ENCODE measurements around the gene VRK2.

DNA sequence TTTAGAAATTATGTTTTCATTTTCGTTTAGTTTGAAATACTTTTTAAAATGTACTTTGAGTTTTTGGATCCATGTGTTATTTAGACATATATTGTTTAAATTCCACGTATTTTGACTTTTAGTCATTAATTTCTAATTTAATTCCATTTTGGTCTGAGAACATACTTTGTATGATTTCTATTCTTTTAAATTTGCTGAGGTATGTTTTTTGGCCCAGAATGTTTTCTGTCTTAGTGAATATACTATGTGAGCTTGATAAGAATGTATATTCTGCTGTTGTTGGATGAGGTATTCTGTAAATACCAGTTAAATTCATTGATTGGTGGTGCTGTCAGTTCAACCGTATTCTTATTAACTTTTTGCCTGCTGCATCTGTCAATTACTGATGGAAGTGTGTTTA is 26.4 kb downstream of the VRK2 start:
- TF ChIP-seq, protein P1, sequence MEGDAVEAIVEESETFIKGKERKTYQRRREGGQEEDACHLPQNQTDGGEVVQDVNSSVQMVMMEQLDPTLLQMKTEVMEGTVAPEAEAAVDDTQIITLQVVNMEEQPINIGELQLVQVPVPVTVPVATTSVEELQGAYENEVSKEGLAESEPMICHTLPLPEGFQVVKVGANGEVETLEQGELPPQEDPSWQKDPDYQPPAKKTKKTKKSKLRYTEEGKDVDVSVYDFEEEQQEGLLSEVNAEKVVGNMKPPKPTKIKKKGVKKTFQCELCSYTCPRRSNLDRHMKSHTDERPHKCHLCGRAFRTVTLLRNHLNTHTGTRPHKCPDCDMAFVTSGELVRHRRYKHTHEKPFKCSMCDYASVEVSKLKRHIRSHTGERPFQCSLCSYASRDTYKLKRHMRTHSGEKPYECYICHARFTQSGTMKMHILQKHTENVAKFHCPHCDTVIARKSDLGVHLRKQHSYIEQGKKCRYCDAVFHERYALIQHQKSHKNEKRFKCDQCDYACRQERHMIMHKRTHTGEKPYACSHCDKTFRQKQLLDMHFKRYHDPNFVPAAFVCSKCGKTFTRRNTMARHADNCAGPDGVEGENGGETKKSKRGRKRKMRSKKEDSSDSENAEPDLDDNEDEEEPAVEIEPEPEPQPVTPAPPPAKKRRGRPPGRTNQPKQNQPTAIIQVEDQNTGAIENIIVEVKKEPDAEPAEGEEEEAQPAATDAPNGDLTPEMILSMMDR (IDR thresholded peaks at IDR 0.05) = no peak
- TF ChIP-seq POLR2A (IDR thresholded peaks at IDR 0.05) = no peak
